Measurements from ENCODE around the gene TPI1. TPM values are rescaled to one million over a fixed set of nuclear protein-coding genes. Genes with fewer than 3 reads are reported as not detected.

Gene TPI1
- total and polyA plus RNA-seq, 9 donors, result 136 to 594 (median 295) TPM

DNA sequence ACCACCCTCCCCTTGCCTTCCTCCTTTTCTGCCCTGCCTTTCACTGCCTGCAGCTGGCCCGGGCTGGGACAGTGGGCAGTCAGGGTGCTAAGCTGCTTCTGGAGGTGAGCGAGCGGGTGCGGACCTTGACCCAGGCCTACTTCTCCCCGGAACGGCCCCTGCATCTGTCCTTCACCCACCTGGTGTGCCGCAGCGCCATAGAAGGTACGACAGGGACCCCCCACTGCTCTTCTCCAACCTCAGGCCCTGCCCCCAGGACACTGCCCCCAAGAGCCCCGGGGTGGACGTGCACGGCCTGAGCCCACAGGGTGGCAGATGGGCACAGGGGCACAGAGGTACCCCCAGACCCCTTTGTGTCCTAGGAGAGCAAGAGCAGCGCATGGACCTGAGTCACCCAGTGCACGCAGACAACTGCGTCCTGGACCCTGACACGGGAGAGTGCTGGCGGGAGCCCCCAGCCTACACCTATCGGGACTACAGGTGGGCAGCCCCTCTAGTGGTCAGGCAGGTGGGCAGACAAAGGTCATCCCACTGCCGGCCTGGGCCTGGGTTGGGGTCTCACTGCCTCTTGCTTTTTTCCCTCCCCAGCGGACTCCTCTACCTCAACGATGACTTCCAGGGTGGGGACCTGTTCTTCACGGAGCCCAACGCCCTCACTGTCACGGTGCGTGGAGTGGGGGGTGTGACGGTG is 29.8 kb upstream of the TPI1 start:
- Histone ChIP-seq H3K9me3 (no peaks in the 10 kb centered on the region), H3K36me3 (no peaks in the 10 kb centered on the region), H3K27me3 (no peaks in the 10 kb centered on the region), H3K27ac (no peak overlapping the region), H3K4me1 (ENCODE audit: insufficient read depth) (no peaks in the 10 kb centered on the region), H3K4me3 (no peak overlapping the region)
- TF ChIP-seq EP300 (IDR thresholded peaks at IDR 0.05), result no peak
- no peak for TF ChIP-seq POLR2A (IDR thresholded peaks at IDR 0.05)
- TF ChIP-seq, protein P1, sequence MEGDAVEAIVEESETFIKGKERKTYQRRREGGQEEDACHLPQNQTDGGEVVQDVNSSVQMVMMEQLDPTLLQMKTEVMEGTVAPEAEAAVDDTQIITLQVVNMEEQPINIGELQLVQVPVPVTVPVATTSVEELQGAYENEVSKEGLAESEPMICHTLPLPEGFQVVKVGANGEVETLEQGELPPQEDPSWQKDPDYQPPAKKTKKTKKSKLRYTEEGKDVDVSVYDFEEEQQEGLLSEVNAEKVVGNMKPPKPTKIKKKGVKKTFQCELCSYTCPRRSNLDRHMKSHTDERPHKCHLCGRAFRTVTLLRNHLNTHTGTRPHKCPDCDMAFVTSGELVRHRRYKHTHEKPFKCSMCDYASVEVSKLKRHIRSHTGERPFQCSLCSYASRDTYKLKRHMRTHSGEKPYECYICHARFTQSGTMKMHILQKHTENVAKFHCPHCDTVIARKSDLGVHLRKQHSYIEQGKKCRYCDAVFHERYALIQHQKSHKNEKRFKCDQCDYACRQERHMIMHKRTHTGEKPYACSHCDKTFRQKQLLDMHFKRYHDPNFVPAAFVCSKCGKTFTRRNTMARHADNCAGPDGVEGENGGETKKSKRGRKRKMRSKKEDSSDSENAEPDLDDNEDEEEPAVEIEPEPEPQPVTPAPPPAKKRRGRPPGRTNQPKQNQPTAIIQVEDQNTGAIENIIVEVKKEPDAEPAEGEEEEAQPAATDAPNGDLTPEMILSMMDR (IDR thresholded peaks at IDR 0.05), result no peak
- WGBS, 3 donors, result 85 to 86% (median 86%) methylated on average over 26 of the region's 26 CpGs
- DNase-seq, result no peak
- intact Hi-C loops (cut with DNase I), result no loop called here

DNA sequence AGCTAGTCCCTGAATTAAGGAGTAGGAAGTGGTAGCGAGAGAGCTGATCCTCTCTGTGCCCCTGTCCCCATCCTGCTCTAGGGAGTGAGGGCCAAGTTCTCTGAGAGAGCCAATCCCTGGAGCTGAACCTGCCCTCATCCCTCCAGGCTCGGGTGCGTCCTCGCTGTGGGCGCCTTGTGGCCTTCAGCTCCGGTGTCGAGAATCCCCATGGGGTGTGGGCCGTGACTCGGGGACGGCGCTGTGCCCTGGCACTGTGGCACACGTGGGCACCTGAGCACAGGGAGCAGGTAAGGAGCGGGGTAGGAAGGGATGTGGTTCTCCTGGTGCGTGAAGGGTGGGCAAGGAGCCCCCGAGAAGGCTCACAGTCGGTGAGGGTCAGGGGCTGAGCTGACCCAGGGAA is 28.5 kb upstream of the TPI1 start:
- H3K4me3 ChIP-seq, result no peak overlapping the region
- WGBS, 3 donors, result 84 to 89% (median 85%) methylated on average over 16 of the region's 16 CpGs

DNA sequence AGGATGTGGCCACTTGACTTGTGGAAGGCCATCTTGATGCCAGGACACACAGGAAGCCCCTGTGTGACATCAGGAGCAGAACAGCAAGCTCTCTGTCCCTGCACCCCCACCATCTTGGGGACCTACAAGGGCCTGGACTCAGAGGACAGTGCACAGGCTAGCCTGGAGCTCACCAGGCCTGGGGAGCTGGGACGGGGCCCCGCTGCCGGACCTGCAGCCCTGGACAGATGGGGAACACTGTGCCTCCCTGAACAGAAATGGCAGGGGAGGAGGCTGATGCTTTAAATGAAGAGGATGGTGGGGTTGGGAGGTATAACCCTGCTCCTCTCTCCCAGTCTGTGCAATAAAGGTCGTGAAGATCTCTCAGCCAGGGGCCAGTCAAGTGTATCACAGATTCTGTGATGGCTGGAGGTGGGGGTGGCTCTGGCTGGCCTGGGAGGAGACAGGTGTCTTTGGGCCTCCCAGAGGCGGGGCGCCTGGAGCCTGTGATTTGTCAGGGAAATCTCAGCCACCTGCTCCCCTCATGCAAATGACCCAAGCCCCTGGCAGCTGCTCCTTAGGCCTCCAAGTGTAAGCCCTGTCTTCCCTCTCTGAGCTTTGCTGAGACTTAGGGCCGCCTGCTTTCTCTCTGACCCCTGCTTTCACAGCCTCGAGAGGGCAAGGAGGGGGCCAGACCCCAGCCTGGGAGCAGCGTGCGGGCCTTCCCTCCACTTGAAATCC is 27.7 kb upstream of the TPI1 start:
- WGBS, 3 donors, result 72 to 78% (median 73%) methylated on average over 10 of the region's 10 CpGs
- intact Hi-C loops (cut with DNase I), result no loop called here

More for the DNA sequence above, 28.5 kb upstream of the TPI1 start:
- intact Hi-C loops (cut with DNase I), result no loop called here
- TF ChIP-seq, protein P1 (IDR thresholded peaks at IDR 0.05), result no peak
- TF ChIP-seq POLR2A (IDR thresholded peaks at IDR 0.05) (no peak), EP300 (IDR thresholded peaks at IDR 0.05) (no peak)
- Histone ChIP-seq H3K4me1 (ENCODE audit: insufficient read depth) (no peaks in the 10 kb centered on the region), H3K36me3 (no peaks in the 10 kb centered on the region), H3K27me3 (no peaks in the 10 kb centered on the region), H3K27ac (no peak overlapping the region), H3K9me3 (no peaks in the 10 kb centered on the region)
- no peak for DNase-seq

DNA sequence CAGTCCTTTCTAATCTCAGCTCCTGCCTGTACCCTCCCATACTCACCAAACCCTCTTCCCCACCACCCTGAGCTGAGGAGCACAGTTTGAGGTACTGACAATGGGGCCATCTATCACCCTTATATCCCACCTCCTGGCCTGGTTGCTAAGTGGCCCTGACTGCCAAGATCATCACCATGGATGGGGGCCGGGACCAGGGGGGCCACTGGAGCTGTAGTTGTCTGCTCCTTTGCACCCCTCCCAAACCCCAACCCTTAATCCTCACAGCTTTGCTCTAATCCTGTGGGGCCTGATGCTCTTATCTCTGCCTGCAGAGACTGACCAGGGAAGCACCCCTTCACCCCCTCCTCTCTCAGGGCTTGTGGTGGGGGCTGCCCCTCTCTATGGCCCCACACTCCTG is 27.0 kb upstream of the TPI1 start:
- Histone ChIP-seq H3K4me1 (ENCODE audit: insufficient read depth) (no peaks in the 10 kb centered on the region), H3K27me3 (no peaks in the 10 kb centered on the region), H3K36me3 (no peaks in the 10 kb centered on the region), H3K4me3 (no peak overlapping the region), H3K9me3 (no peaks in the 10 kb centered on the region), H3K27ac (no peak overlapping the region)
- 53 to 55% (median 55%) methylated on average over 1 of the region's 1 CpG for WGBS, 3 donors
- TF ChIP-seq, protein P1 (IDR thresholded peaks at IDR 0.05), result no peak
- TF ChIP-seq POLR2A (IDR thresholded peaks at IDR 0.05) (no peak), EP300 (IDR thresholded peaks at IDR 0.05) (no peak)
- DNase-seq, result no peak
- intact Hi-C loops (cut with DNase I), result no loop called here

More for the DNA sequence above, 27.7 kb upstream of the TPI1 start:
- Histone ChIP-seq H3K4me1 (ENCODE audit: insufficient read depth) (no peaks in the 10 kb centered on the region), H3K9me3 (no peaks in the 10 kb centered on the region), H3K27ac (no peak overlapping the region), H3K4me3 (no peak overlapping the region), H3K27me3 (no peaks in the 10 kb centered on the region), H3K36me3 (no peaks in the 10 kb centered on the region)
- TF ChIP-seq EP300 (IDR thresholded peaks at IDR 0.05), result no peak
- TF ChIP-seq, protein P1 (IDR thresholded peaks at IDR 0.05), result no peak
- no peak for TF ChIP-seq POLR2A (IDR thresholded peaks at IDR 0.05)
- no peak for DNase-seq
